SK-N-SH (cell line): ENCODE results near the gene RGS17. TPM values are rescaled to one million over a fixed set of nuclear protein-coding genes. Genes with fewer than 3 reads are reported as not detected.

ENCODE experiments used
- CTCF ChIA-PET: fragments of 300-600, 350-600 bp; formaldehyde crosslinking; extraction: SDS; loops from one replicate; lab custom pipeline; 2021; lab: Yijun Ruan, JAX
- POLR2A ChIA-PET: fragments of 350-600 bp; sonication (Branson Sonifier 250); formaldehyde crosslinking; extraction: SDS; loops from one replicate; lab custom pipeline; 2020; ENCODE audit warnings: antibody characterized with exemption, inconsistent platforms; lab: Yijun Ruan, JAX
- DNase-seq: peaks from one replicate; pipeline ENCODE4 v3.0.0; 2012
- H2AFZ ChIP-seq: fragments of 200-600 bp; sonication (generic); 2 replicates; pipeline ENCODE4 v1.8.1; 2016; ENCODE audit warnings: antibody characterized with exemption, mild to moderate bottlenecking, low read depth
- H3F3A ChIP-seq: fragments of 200-600 bp; sonication (generic); replicated peaks from 2 replicates; pipeline ENCODE3; 2016; ENCODE audit warnings: antibody characterized with exemption, mild to moderate bottlenecking; ENCODE audit not compliant: insufficient read depth
- H3K27ac ChIP-seq, 2 experiments: fragments of 200-500 bp in 1 of 2; fragments of 200-600 bp in 1 of 2; sonication (Bioruptor generic) in 1 of 2; sonication (generic), shearing (Covaris generic) in 1 of 2; 2 replicates each; pipeline versions ENCODE4 v1.5.1 to v1.6.1; 2014 to 2016; ENCODE audit warnings: low read depth in 2 of 2, inconsistent platforms in 1 of 2, low read length in 1 of 2, mild to moderate bottlenecking in 1 of 2, mixed read lengths in 1 of 2
- H3K27me3 ChIP-seq: fragments of 200-600 bp; sonication (generic), shearing (Covaris generic); 2 replicates; pipeline ENCODE4 v1.6.1; 2016; ENCODE audit warnings: mixed run types; ENCODE audit not compliant: insufficient read depth
- H3K36me3 ChIP-seq, 2 experiments: fragments of 200-500 bp in 1 of 2; fragments of 200-600 bp in 1 of 2; sonication (Bioruptor generic) in 1 of 2; sonication (generic) in 1 of 2; replicated peaks in 1 of 2; 2 replicates each; pipeline versions ENCODE3 to v1.5.1; 2014 to 2016; ENCODE audit warnings: low read length in 1 of 2, mild to moderate bottlenecking in 1 of 2; ENCODE audit not compliant: insufficient read depth in 2 of 2, control insufficient read depth in 1 of 2
- H3K4me1 ChIP-seq, 2 experiments: fragments of 200-500 bp in 1 of 2; fragments of 200-600 bp in 1 of 2; sonication (Bioruptor generic) in 1 of 2; sonication (generic), shearing (Covaris generic) in 1 of 2; 2 replicates each; pipeline versions ENCODE4 v1.5.1 to v1.6.1; 2014 to 2016; ENCODE audit warnings: low read depth in 1 of 2, low read length in 1 of 2, mixed run types in 1 of 2; ENCODE audit not compliant: insufficient read depth in 2 of 2, control insufficient read depth in 1 of 2
- H3K4me2 ChIP-seq: fragments of 200-600 bp; sonication (generic), shearing (Covaris generic); 2 replicates; pipeline ENCODE4 v1.6.1; 2017; ENCODE audit warnings: mixed run types
- H3K4me3 ChIP-seq, 2 experiments: fragments of 200-500 bp in 1 of 2; fragments of 200-600 bp in 1 of 2; sonication (Bioruptor generic) in 1 of 2; sonication (generic), shearing (Covaris generic) in 1 of 2; 2 replicates each; pipeline versions ENCODE4 v1.5.1 to v1.8.1; 2014 to 2016; ENCODE audit warnings: low read depth in 2 of 2, inconsistent platforms in 1 of 2, low read length in 1 of 2, mild to moderate bottlenecking in 1 of 2, mixed read lengths in 1 of 2, moderate library complexity in 1 of 2
- H3K79me2 ChIP-seq: fragments of 200-600 bp; sonication (generic); 2 replicates; pipeline ENCODE4 v1.8.1; 2017; ENCODE audit warnings: mild to moderate bottlenecking; ENCODE audit not compliant: insufficient read depth
- H3K9ac ChIP-seq: fragments of 200-600 bp; sonication (generic); 2 replicates; pipeline ENCODE4 v1.6.1; 2017; ENCODE audit warnings: mixed run types
- H3K9me2 ChIP-seq: fragments of 200-600 bp; sonication (generic); 2 replicates; pipeline ENCODE4 v1.6.1; 2017; ENCODE audit warnings: mixed run types
- H3K9me3 ChIP-seq: fragments of 200-600 bp; sonication (generic); 2 replicates; pipeline ENCODE4 v1.6.1; 2017; ENCODE audit warnings: mixed run types, mild to moderate bottlenecking, moderate library complexity
- H4K20me1 ChIP-seq: fragments of 200-600 bp; sonication (generic); 2 replicates; pipeline ENCODE4 v1.6.1; 2017; ENCODE audit warnings: mild to moderate bottlenecking, mixed run types; ENCODE audit not compliant: insufficient read depth
- CHD2 ChIP-seq: fragments of 150-350 bp; IDR thresholded peaks from 2 replicates; pipeline ENCODE4 v1.6.1; 2018; ENCODE audit warnings: low read length; ENCODE audit not compliant: partially characterized antibody
- ELF1 ChIP-seq: IDR thresholded peaks from 2 replicates; pipeline ENCODE4 v1.4.0; 2012
- EZH2phosphoT487 ChIP-seq: fragments of 200-600 bp; sonication (generic); IDR thresholded peaks from 2 replicates; pipeline ENCODE4 v1.6.1; 2017; ENCODE audit warnings: low read depth, mixed run types, mild to moderate bottlenecking, antibody characterized with exemption, moderate library complexity, borderline replicate concordance
- FOXJ3 ChIP-seq: sonication (generic); formaldehyde crosslinking; IDR thresholded peaks from 2 replicates; pipeline ENCODE4 v1.5.1; 2020; ENCODE audit warnings: mild to moderate bottlenecking, missing genetic modification reagents
- JUND ChIP-seq: IDR thresholded peaks from 2 replicates; pipeline ENCODE4 v1.4.0; 2012
- NRF1 ChIP-seq: IDR thresholded peaks from 2 replicates; pipeline ENCODE4 v1.6.1; 2012; ENCODE audit warnings: low read depth, mild to moderate bottlenecking, low read length
- SIN3A ChIP-seq: IDR thresholded peaks from 2 replicates; pipeline ENCODE4 v1.6.1; 2012; ENCODE audit warnings: low read depth, mild to moderate bottlenecking, low read length, moderate library complexity, borderline replicate concordance
- YY1 ChIP-seq: IDR thresholded peaks from 2 replicates; pipeline ENCODE4 v1.4.0; 2012; ENCODE audit warnings: low read depth, mild to moderate bottlenecking
- WGBS: methylation state at CpG from one replicate; pipeline ENCODE4 v1.1.6; 2017; ENCODE audit warnings: low lambda C conversion rate; 5-methylcytosine and 5-hydroxymethylcytosine counted together
- polyA plus RNA-seq, 3 experiments: library from polyadenylated mRNA; depleted of rRNA; stranded (reverse); fragments of >200 nt; gene quantifications; 2 replicates each; pipeline ENCODE4 v1.2.3, GENCODE V29; 2012
- TF ChIP-seq, protein P1 (sequence below): IDR thresholded peaks from 2 replicates; pipeline ENCODE4 v1.6.1; 2012; ENCODE audit warnings: mild to moderate bottlenecking, low read depth, low read length, moderate library complexity
- TF ChIP-seq, protein P2 (sequence below): IDR thresholded peaks from 2 replicates; pipeline ENCODE4 v1.4.0; 2012; ENCODE audit warnings: low read depth
- TF ChIP-seq, protein P3 (sequence below): fragments of 200-600 bp; sonication (generic); IDR thresholded peaks from 2 replicates; pipeline ENCODE4 v1.6.1; 2017; ENCODE audit warnings: antibody characterized with exemption, mild to moderate bottlenecking, moderate library complexity

RGS17 gene
- polyA plus RNA-seq, 1 of the 3 experiments (the other 2 are of a cell fraction): 1.4 TPM

DNA sequence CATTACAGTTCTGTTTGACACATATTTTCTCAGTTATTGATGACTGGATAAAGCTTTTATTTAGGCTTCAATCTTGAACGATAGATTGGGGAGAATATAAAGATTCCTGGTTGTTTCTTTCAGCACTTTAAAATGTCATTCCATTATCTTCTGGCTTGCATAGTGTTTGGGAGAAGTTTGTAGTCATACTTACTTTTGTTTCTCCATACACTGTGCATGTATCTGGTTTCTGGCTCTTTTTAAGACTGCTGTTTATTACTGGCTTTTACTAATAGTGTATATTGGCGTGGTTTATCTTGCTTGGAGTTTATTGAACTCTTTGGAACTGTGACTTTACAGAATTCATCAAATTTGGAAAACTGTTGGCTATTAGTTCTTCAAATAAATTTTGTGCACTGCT lies 49.2 kb downstream of the RGS17 start:
- no peak overlapping the region for H3K4me2 ChIP-seq
- no peaks in the 10 kb centered on the region for H3K79me2 ChIP-seq
- no peak overlapping the region for H3K9ac ChIP-seq
- peaks cover 10% of the 10 kb centered on the region for H3F3A ChIP-seq
- H3K9me2 ChIP-seq: no peaks in the 10 kb centered on the region
- 98% methylated on average over 2 of the region's 2 CpGs for WGBS
- H3K27ac ChIP-seq: no peak overlapping the region
- H4K20me1 ChIP-seq: no peaks in the 10 kb centered on the region
- no peak overlapping the region for H3K4me3 ChIP-seq
- ChIA-PET POLR2A (no interaction called here), CTCF (interaction anchor here (1.1 kb wide), 1 partner anchor 231 kb away, joined by 3 read pairs; no protein-coding TSS in a partner anchor)
- no peak for DNase-seq
- no peaks in the 10 kb centered on the region for H3K36me3 ChIP-seq
- H3K27me3 ChIP-seq: no peaks in the 10 kb centered on the region
- TF ChIP-seq CHD2 (no peak), SIN3A (no peak), EZH2phosphoT487 (no peak), YY1 (no peak), JUND (no peak)
- TF ChIP-seq, protein P1, sequence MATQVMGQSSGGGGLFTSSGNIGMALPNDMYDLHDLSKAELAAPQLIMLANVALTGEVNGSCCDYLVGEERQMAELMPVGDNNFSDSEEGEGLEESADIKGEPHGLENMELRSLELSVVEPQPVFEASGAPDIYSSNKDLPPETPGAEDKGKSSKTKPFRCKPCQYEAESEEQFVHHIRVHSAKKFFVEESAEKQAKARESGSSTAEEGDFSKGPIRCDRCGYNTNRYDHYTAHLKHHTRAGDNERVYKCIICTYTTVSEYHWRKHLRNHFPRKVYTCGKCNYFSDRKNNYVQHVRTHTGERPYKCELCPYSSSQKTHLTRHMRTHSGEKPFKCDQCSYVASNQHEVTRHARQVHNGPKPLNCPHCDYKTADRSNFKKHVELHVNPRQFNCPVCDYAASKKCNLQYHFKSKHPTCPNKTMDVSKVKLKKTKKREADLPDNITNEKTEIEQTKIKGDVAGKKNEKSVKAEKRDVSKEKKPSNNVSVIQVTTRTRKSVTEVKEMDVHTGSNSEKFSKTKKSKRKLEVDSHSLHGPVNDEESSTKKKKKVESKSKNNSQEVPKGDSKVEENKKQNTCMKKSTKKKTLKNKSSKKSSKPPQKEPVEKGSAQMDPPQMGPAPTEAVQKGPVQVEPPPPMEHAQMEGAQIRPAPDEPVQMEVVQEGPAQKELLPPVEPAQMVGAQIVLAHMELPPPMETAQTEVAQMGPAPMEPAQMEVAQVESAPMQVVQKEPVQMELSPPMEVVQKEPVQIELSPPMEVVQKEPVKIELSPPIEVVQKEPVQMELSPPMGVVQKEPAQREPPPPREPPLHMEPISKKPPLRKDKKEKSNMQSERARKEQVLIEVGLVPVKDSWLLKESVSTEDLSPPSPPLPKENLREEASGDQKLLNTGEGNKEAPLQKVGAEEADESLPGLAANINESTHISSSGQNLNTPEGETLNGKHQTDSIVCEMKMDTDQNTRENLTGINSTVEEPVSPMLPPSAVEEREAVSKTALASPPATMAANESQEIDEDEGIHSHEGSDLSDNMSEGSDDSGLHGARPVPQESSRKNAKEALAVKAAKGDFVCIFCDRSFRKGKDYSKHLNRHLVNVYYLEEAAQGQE: no peak
- TF ChIP-seq, protein P2, sequence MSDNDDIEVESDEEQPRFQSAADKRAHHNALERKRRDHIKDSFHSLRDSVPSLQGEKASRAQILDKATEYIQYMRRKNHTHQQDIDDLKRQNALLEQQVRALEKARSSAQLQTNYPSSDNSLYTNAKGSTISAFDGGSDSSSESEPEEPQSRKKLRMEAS: no peak
- TF ChIP-seq, protein P3, sequence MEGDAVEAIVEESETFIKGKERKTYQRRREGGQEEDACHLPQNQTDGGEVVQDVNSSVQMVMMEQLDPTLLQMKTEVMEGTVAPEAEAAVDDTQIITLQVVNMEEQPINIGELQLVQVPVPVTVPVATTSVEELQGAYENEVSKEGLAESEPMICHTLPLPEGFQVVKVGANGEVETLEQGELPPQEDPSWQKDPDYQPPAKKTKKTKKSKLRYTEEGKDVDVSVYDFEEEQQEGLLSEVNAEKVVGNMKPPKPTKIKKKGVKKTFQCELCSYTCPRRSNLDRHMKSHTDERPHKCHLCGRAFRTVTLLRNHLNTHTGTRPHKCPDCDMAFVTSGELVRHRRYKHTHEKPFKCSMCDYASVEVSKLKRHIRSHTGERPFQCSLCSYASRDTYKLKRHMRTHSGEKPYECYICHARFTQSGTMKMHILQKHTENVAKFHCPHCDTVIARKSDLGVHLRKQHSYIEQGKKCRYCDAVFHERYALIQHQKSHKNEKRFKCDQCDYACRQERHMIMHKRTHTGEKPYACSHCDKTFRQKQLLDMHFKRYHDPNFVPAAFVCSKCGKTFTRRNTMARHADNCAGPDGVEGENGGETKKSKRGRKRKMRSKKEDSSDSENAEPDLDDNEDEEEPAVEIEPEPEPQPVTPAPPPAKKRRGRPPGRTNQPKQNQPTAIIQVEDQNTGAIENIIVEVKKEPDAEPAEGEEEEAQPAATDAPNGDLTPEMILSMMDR: no peak
- no peak overlapping the region for H2AFZ ChIP-seq
- no peaks in the 10 kb centered on the region; a peak in 2 of 4 replicates for H3K4me1 ChIP-seq
- peaks cover 11% of the 10 kb centered on the region; the same call in 1 of the 2 replicates for H3K9me3 ChIP-seq

DNA sequence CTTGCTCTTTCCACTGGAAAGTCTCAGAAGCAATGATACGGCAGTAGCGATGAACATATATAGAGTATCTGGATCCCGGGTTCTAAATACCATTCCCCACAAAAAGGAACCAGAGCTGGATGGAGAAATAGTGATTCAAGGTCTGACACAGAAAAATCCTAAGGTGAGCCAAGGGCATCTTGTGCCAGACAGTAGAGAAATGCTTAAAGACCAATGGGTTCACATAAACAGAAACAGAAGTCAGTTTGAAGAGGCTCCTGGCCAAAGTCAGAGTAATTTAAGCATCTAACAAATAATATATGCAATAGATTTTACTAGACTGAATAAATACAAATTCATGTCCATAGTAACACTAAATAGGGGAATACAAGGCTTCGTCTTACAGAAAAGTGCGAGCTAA lies 54.7 kb downstream of the RGS17 start:
- POLR2A ChIA-PET: no interaction called here
- 81% methylated on average over 5 of the region's 5 CpGs for WGBS
- CTCF ChIA-PET: interaction anchor here (1.1 kb wide), 1 partner anchor 52 kb away, joined by 3 read pairs; no protein-coding TSS in a partner anchor
- Histone ChIP-seq H3K27ac (no peak overlapping the region), H3K4me2 (no peak overlapping the region), H3K4me3 (no peak overlapping the region), H2AFZ (no peak overlapping the region), H3K9me3 (no peaks in the 10 kb centered on the region), H3K27me3 (no peaks in the 10 kb centered on the region), H3K9me2 (no peaks in the 10 kb centered on the region), H3K9ac (no peak overlapping the region), H3F3A (no peaks in the 10 kb centered on the region), H3K36me3 (no peaks in the 10 kb centered on the region), H3K79me2 (no peaks in the 10 kb centered on the region), H3K4me1 (peaks cover 0 to 3% of the 10 kb centered on the region in 2 experiments; a peak in 1 of 4 replicates), H4K20me1 (no peaks in the 10 kb centered on the region)
- TF ChIP-seq, protein P2: no peak
- TF ChIP-seq ELF1: no peak
- no peak for TF ChIP-seq NRF1
- TF ChIP-seq FOXJ3 (CRISPR knock-in tag): no peak
- DNase-seq: no peak
